Body of pancreas (tissue), 4 donors: Measurements from ENCODE around the gene SLC4A3. TPM values are rescaled to one million over a fixed set of nuclear protein-coding genes. Genes with fewer than 3 reads are reported as not detected.

Experiments
- ATAC-seq: fragments of 150-250 bp; one replicate; pipeline ENCODE4 v1.9.1; 2016
- DNase-seq, 4 donors: peaks; one replicate each; pipeline ENCODE4 v3.0.0-alpha.2; 2019
- H3K27ac ChIP-seq, 4 donors: fragments of 200-600 bp; sonication (generic); 1 replicate in 3 of 4; 2 replicates in 1 of 4; pipeline versions ENCODE4 v1.5.1 to v1.6.1; 2016 to 2019; ENCODE audit warnings: mild to moderate bottlenecking in 1 of 4, mixed read lengths in 1 of 4, moderate library complexity in 1 of 4
- H3K27me3 ChIP-seq, 2 donors: fragments of 200-600 bp; sonication (generic); one replicate each; pipeline ENCODE4 v1.6.0; 2016; ENCODE audit warnings: mild to moderate bottlenecking in 1 of 2
- H3K36me3 ChIP-seq, 2 donors: fragments of 200-600 bp; sonication (generic); replicated peaks in 1 of 2; 2 replicates each; pipeline ENCODE4 v1.5.1; 2016; ENCODE audit warnings: low read depth in 2 of 2; ENCODE audit not compliant: insufficient read depth in 1 of 2
- H3K4me1 ChIP-seq: fragments of 200-600 bp; sonication (generic); one replicate; pipeline ENCODE4 v1.6.0; 2016
- H3K4me3 ChIP-seq, 2 donors: fragments of 200-600 bp; sonication (generic); 1 replicate in 1 of 2; 2 replicates in 1 of 2; pipeline ENCODE4 v1.5.1; 2016 to 2019
- H3K9me3 ChIP-seq, 3 donors: fragments of 200-600 bp; sonication (generic); 1 replicate in 2 of 3; 2 replicates in 1 of 3; pipeline ENCODE4 v1.5.1; 2016
- CTCF ChIP-seq, 7 experiments: fragments of 450-650 bp in 4 of 7; fragments of 200-600 bp in 3 of 7; sonication (generic) in 3 of 7; IDR thresholded peaks; one replicate each; pipeline ENCODE4 v1.5.1; 2016 to 2019; ENCODE audit warnings: antibody characterized with exemption in 7 of 7
- POLR2A ChIP-seq, 3 donors: fragments of 450-650 bp; IDR thresholded peaks; one replicate each; pipeline ENCODE4 v1.6.1; 2016; ENCODE audit warnings: antibody characterized with exemption in 3 of 3, mild to moderate bottlenecking in 2 of 3
- WGBS, 2 donors: methylation state at CpG; one replicate each; pipeline ENCODE4 v1.1.5; 2017; 5-methylcytosine and 5-hydroxymethylcytosine counted together
- intact Hi-C: fragments of 100-400 bp; cut with DNase I; formaldehyde crosslinking; loops from one replicate; pipeline ENCODE4 v1.15.1; 2023
- total RNA-seq, 2 donors: library from RNA; depleted of rRNA; stranded (reverse); fragments of >200 nt; gene quantifications; one replicate each; pipeline ENCODE4 v1.1.0, GENCODE V29; 2016

Gene SLC4A3
- total RNA-seq, 2 donors from 2014 or later, result 2.6 to 10.9 TPM

- Histone ChIP-seq H3K4me3 (no peak overlapping the region), H3K27me3 (no peaks in the 10 kb centered on the region), H3K27ac (no peak overlapping the region), H3K36me3 (no peaks in the 10 kb centered on the region), H3K9me3 (no peaks in the 10 kb centered on the region), H3K4me1 (peaks cover 16% of the 10 kb centered on the region)
- no peak for ATAC-seq
- TF ChIP-seq POLR2A (IDR thresholded peaks at IDR 0.05) (no peak), CTCF (IDR thresholded peaks at IDR 0.05) (no peak)
- peak in 1 of 4 donors; percentile 12 for DNase-seq
- intact Hi-C loops, result no loop called here
- 48 to 75% methylated on average over 7 to 17 of the region's 17 CpGs for WGBS, 2 donors
Measured at GRCh38 chr2:219630770-219631405, 3.5 kb downstream of the SLC4A3 start.

- WGBS, 2 donors, result 88 to 92% methylated on average over 8 to 9 of the region's 9 CpGs
- TF ChIP-seq CTCF (IDR thresholded peaks at IDR 0.05), result no peak
- no peak for TF ChIP-seq POLR2A (IDR thresholded peaks at IDR 0.05)
- Histone ChIP-seq H3K27me3 (no peaks in the 10 kb centered on the region), H3K36me3 (no peaks in the 10 kb centered on the region), H3K4me1 (peaks cover 16% of the 10 kb centered on the region), H3K4me3 (no peak overlapping the region), H3K9me3 (no peaks in the 10 kb centered on the region), H3K27ac (no peak overlapping the region)
- intact Hi-C loops, result no loop called here
- ATAC-seq (no peak), DNase-seq (no peak)
Measured at GRCh38 chr2:219631406-219631891, 4.0 kb downstream of the SLC4A3 start.

- peak in 1 of 4 donors; percentile 10 for DNase-seq
- WGBS, 2 donors, result 83 to 87% methylated on average over 25 to 30 of the region's 34 CpGs
- intact Hi-C loops, result no loop called here
Measured at GRCh38 chr2:219631904-219632759, 4.7 kb downstream of the SLC4A3 start.

DNA sequence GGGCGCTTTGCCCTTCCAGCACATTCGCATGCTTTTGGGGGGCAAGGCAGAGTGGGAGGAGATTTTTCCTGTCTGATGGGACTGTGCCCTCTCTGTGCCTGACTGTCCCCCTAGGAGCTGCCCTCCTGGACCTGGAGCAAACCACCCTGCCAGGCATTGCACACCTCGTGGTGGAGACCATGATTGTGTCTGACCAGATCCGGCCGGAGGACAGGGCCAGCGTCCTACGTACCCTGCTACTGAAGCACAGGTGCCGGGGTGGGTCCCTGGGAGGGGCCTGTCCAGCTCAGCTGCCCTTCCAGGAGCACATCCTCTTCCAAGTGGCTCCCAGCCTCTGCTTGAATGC, 5.3 kb downstream of the SLC4A3 start:
- Histone ChIP-seq H3K27me3 (no peaks in the 10 kb centered on the region), H3K4me3 (no peak overlapping the region), H3K36me3 (no peaks in the 10 kb centered on the region), H3K27ac (no peak overlapping the region), H3K9me3 (no peaks in the 10 kb centered on the region), H3K4me1 (peaks cover 10% of the 10 kb centered on the region)
- WGBS, 2 donors, result 75 to 85% methylated on average over 5 to 8 of the region's 8 CpGs
- TF ChIP-seq POLR2A (IDR thresholded peaks at IDR 0.05) (no peak), CTCF (IDR thresholded peaks at IDR 0.05) (no peak)
- intact Hi-C loops, result no loop called here
- DNase-seq (peak in 1 of 4 donors; percentile 9), ATAC-seq (no peak)

More at GRCh38 chr2:219631904-219632759, 4.7 kb downstream of the SLC4A3 start:
- H3K9me3 ChIP-seq, result no peaks in the 10 kb centered on the region
- TF ChIP-seq CTCF (IDR thresholded peaks at IDR 0.05) (no peak), POLR2A (IDR thresholded peaks at IDR 0.05) (no peak)
- H3K27ac ChIP-seq, result no peak overlapping the region
- peaks cover 11% of the 10 kb centered on the region for H3K4me1 ChIP-seq
- H3K36me3 ChIP-seq, result no peaks in the 10 kb centered on the region
- H3K27me3 ChIP-seq, result no peaks in the 10 kb centered on the region
- ATAC-seq, result no peak
- H3K4me3 ChIP-seq, result no peak overlapping the region
